ENCODE data around the gene SPAG6. TPM values are rescaled to one million over a fixed set of nuclear protein-coding genes. Genes with fewer than 3 reads are reported as not detected.

Gene SPAG6
- total and polyA plus RNA-seq, 9 of the 15 experiments (the other 6 are each of a cell fraction or from before 2014, with no cell fraction given) = 3.5 to 23.1 (median 11.8) TPM

- intact Hi-C loops (cut with micrococcal nuclease) (no loop called here), in situ Hi-C loops (cut with MboI) (no loop called here)
- Histone ChIP-seq H3K27ac (ENCODE audit: extremely low read depth, low read depth, low read length) (no peak overlapping the region), H4K20me1 (replicated peaks; ENCODE audit: control insufficient read depth, insufficient read depth, low read length) (no peaks in the 10 kb centered on the region), H3K79me2 (ENCODE audit: control insufficient read depth, insufficient read depth, low read length) (no peaks in the 10 kb centered on the region), H3K4me3 (no peak overlapping the region), H3K4me2 (ENCODE audit: insufficient read depth, low read length) (no peak overlapping the region), H3K4me1 (replicated peaks in 1 of 2; ENCODE audit: control insufficient read depth in 2 of 2, insufficient read depth in 2 of 2, low read length in 2 of 2) (peaks cover 6 to 11% of the 10 kb centered on the region in 2 experiments; a peak in 3 of 5 replicates), H3K27me3 (ENCODE audit: control insufficient read depth in 2 of 2, insufficient read depth in 2 of 2, low read length in 2 of 2) (no peaks in the 10 kb centered on the region), H3K9ac (ENCODE audit: insufficient read depth in 1 of 2, low read depth in 2 of 2, low read length in 2 of 2) (peak overlapping the region in 1 of 2 experiments; percentile 36; a peak in 1 of 4 replicates), H3K9me3 (replicated peaks; ENCODE audit: control insufficient read depth, insufficient read depth, low read depth, low read length) (no peaks in the 10 kb centered on the region), H3K9me1 (ENCODE audit: control insufficient read depth, insufficient read depth, low read length) (peaks cover 3% of the 10 kb centered on the region), H2AFZ (ENCODE audit: low read depth, low read length) (peak overlapping the region; percentile 26), H3K36me3 (ENCODE audit: control insufficient read depth, insufficient read depth, low read length) (no peaks in the 10 kb centered on the region)
- ChIA-PET CTCF (ENCODE audit: low intra/inter-chr PET ratio) (no interaction called here), POLR2A (interaction anchor here (1.2 kb wide), 1 partner anchor 15 kb away, joined by 4 read pairs; no protein-coding TSS in a partner anchor)
- 65% methylated on average over 7 of the region's 7 CpGs for WGBS (ENCODE audit: insufficient coverage, low coverage, missing lambda C conversion rate)
- DNase-seq (ENCODE audit: extremely low read depth in 1 of 4, low spot score in 3 of 4) (no peak), FAIRE-seq (peak; percentile 48), ATAC-seq (no peak; the same call in 2 of the 3 replicates)
- BruUV-seq (replicated peaks) = no TSS peak
- TF ChIP-seq MTA2 (IDR thresholded peaks at IDR 0.05; ENCODE audit: low read depth) (no peak), ZNF609 (CRISPR knock-in tag; IDR thresholded peaks at IDR 0.05; ENCODE audit: borderline replicate concordance) (no peak), ZNF318 (IDR thresholded peaks at IDR 0.05; ENCODE audit: borderline replicate concordance in 1 of 2, low read depth in 1 of 2) (no peak), MEIS2 (IDR thresholded peaks at IDR 0.05; ENCODE audit: partially characterized antibody) (no peak), ZNF316 (IDR thresholded peaks at IDR 0.05) (no peak), ZNF583 (CRISPR knock-in tag; IDR thresholded peaks at IDR 0.05) (no peak), ZNF3 (CRISPR knock-in tag; IDR thresholded peaks at IDR 0.05) (no peak), JUND (IDR thresholded peaks at IDR 0.05; ENCODE audit: borderline replicate concordance, low read depth, low read length) (no peak), JUND (tag; IDR thresholded peaks at IDR 0.05; ENCODE audit: borderline replicate concordance, low read depth, low read length) (no peak), ZNF444 (CRISPR knock-in tag; IDR thresholded peaks at IDR 0.05) (no peak)
Observed at GRCh38 chr10:22460101-22460500, 114.8 kb downstream of the SPAG6 start.
